IPS-15b (cell line): ENCODE measurements around the gene TPM3.
A peak's percentile ranks its signal among the peaks of the same experiment; 100 is the strongest.

Experiments
- H3K27me3 ChIP-seq: one replicate; pipeline ENCODE4 v1.6.1; 2013; ENCODE audit warnings: low read length; ENCODE audit not compliant: control insufficient read depth, insufficient read depth
- H3K36me3 ChIP-seq: one replicate; pipeline ENCODE4 v1.6.1; 2013; ENCODE audit warnings: low read length; ENCODE audit not compliant: control insufficient read depth, insufficient read depth
- H3K4me1 ChIP-seq: one replicate; pipeline ENCODE4 v1.6.1; 2013; ENCODE audit warnings: mild to moderate bottlenecking, low read length; ENCODE audit not compliant: control insufficient read depth, insufficient read depth
- H3K4me3 ChIP-seq: one replicate; pipeline ENCODE4 v1.5.1; 2013; ENCODE audit warnings: low read depth, low read length
- H3K9ac ChIP-seq: one replicate; pipeline ENCODE4 v1.6.1; 2013; ENCODE audit warnings: low read depth, mild to moderate bottlenecking, low read length
- H3K9me3 ChIP-seq: one replicate; pipeline ENCODE4 v1.6.1; 2013; ENCODE audit warnings: mild to moderate bottlenecking, low read length; ENCODE audit not compliant: control insufficient read depth, insufficient read depth

The TPM3 gene

GRCh38 chr1:154178911-154179811 is 12.7 kb downstream of the TPM3 start:
- no peaks in the 10 kb centered on the region for H3K27me3 ChIP-seq
- peak overlapping the region; percentile 39 for H3K4me3 ChIP-seq
- peaks cover 26% of the 10 kb centered on the region for H3K4me1 ChIP-seq
- peaks cover 15% of the 10 kb centered on the region for H3K36me3 ChIP-seq
- no peaks in the 10 kb centered on the region for H3K9me3 ChIP-seq
- H3K9ac ChIP-seq: peak overlapping the region; percentile 62

GRCh38 chr1:154178013-154178412 is 13.9 kb downstream of the TPM3 start:
- H3K27me3 ChIP-seq: no peaks in the 10 kb centered on the region
- H3K36me3 ChIP-seq: peaks cover 17% of the 10 kb centered on the region
- H3K4me3 ChIP-seq: no peak overlapping the region
- no peaks in the 10 kb centered on the region for H3K9me3 ChIP-seq
- peaks cover 26% of the 10 kb centered on the region for H3K4me1 ChIP-seq
- H3K9ac ChIP-seq: no peak overlapping the region

- Histone ChIP-seq H3K4me3 (no peak overlapping the region), H3K4me1 (peaks cover 25% of the 10 kb centered on the region), H3K9me3 (no peaks in the 10 kb centered on the region), H3K9ac (no peak overlapping the region), H3K36me3 (peaks cover 31% of the 10 kb centered on the region), H3K27me3 (no peaks in the 10 kb centered on the region)
Measured at GRCh38 chr1:154176337-154176736, 15.6 kb downstream of the TPM3 start.

GRCh38 chr1:154174654-154175053 is 17.2 kb downstream of the TPM3 start:
- H3K4me3 ChIP-seq: no peak overlapping the region
- no peaks in the 10 kb centered on the region for H3K9me3 ChIP-seq
- no peaks in the 10 kb centered on the region for H3K27me3 ChIP-seq
- H3K36me3 ChIP-seq: peaks cover 47% of the 10 kb centered on the region
- H3K9ac ChIP-seq: no peak overlapping the region
- peaks cover 19% of the 10 kb centered on the region for H3K4me1 ChIP-seq

GRCh38 chr1:154171880-154172279 is 20.0 kb downstream of the TPM3 start:
- no peaks in the 10 kb centered on the region for H3K9me3 ChIP-seq
- H3K4me3 ChIP-seq: no peak overlapping the region
- no peaks in the 10 kb centered on the region for H3K27me3 ChIP-seq
- no peaks in the 10 kb centered on the region for H3K4me1 ChIP-seq
- H3K9ac ChIP-seq: no peak overlapping the region
- H3K36me3 ChIP-seq: peaks cover 71% of the 10 kb centered on the region

- H3K9ac ChIP-seq: no peak overlapping the region
- H3K27me3 ChIP-seq: no peaks in the 10 kb centered on the region
Measured at GRCh38 chr1:154171223-154171583, 20.7 kb downstream of the TPM3 start.

GRCh38 chr1:154170547-154171222 is 21.2 kb downstream of the TPM3 start:
- Histone ChIP-seq H3K27me3 (no peaks in the 10 kb centered on the region), H3K36me3 (peaks cover 75% of the 10 kb centered on the region), H3K9me3 (no peaks in the 10 kb centered on the region), H3K4me3 (no peak overlapping the region), H3K9ac (no peak overlapping the region), H3K4me1 (no peaks in the 10 kb centered on the region)

More at GRCh38 chr1:154171223-154171583, 20.7 kb downstream of the TPM3 start:
- H3K4me3 ChIP-seq: no peak overlapping the region
- peaks cover 75% of the 10 kb centered on the region for H3K36me3 ChIP-seq
- no peaks in the 10 kb centered on the region for H3K9me3 ChIP-seq
- no peaks in the 10 kb centered on the region for H3K4me1 ChIP-seq

- Histone ChIP-seq H3K4me3 (no peak overlapping the region), H3K27me3 (no peaks in the 10 kb centered on the region), H3K9ac (no peak overlapping the region), H3K9me3 (no peaks in the 10 kb centered on the region), H3K4me1 (no peaks in the 10 kb centered on the region), H3K36me3 (peaks cover 79% of the 10 kb centered on the region)
Measured at GRCh38 chr1:154167461-154167860, 24.4 kb downstream of the TPM3 start.

- H3K9ac ChIP-seq: no peak overlapping the region
- no peak overlapping the region for H3K4me3 ChIP-seq
- peaks cover 67% of the 10 kb centered on the region for H3K36me3 ChIP-seq
- no peaks in the 10 kb centered on the region for H3K9me3 ChIP-seq
- H3K27me3 ChIP-seq: no peaks in the 10 kb centered on the region
- H3K4me1 ChIP-seq: no peaks in the 10 kb centered on the region
Measured at GRCh38 chr1:154166207-154166606, 25.7 kb downstream of the TPM3 start.

GRCh38 chr1:154159554-154159953 is 32.3 kb downstream of the TPM3 start:
- Histone ChIP-seq H3K4me3 (no peak overlapping the region), H3K27me3 (no peaks in the 10 kb centered on the region), H3K36me3 (peaks cover 26% of the 10 kb centered on the region), H3K4me1 (no peaks in the 10 kb centered on the region), H3K9me3 (no peaks in the 10 kb centered on the region), H3K9ac (no peak overlapping the region)

- Histone ChIP-seq H3K4me1 (no peaks in the 10 kb centered on the region), H3K27me3 (no peaks in the 10 kb centered on the region), H3K36me3 (peaks cover 18% of the 10 kb centered on the region), H3K9me3 (no peaks in the 10 kb centered on the region), H3K4me3 (no peak overlapping the region), H3K9ac (no peak overlapping the region)
Measured at GRCh38 chr1:154158307-154159125, 33.4 kb downstream of the TPM3 start.
